GM23338 (cell line): Measurements from ENCODE around the gene AKNA. TPM values are rescaled to one million over a fixed set of nuclear protein-coding genes. Genes with fewer than 3 reads are reported as not detected.

Experiments used
- ATAC-seq: fragments of 200-7000 bp; cut with Tn5 transposase; 3 replicates; pipeline ENCODE4 v1.9.1; 2020
- DNase-seq: peaks from one replicate; pipeline ENCODE4 v3.0.0-alpha.2; 2015; ENCODE audit warnings: low spot score
- H2AFZ ChIP-seq: fragments of 200-600 bp; sonication (generic); 2 replicates; pipeline ENCODE4 v1.8.0; 2016; ENCODE audit warnings: antibody characterized with exemption, mild to moderate bottlenecking, moderate library complexity
- H3F3A ChIP-seq: fragments of 200-600 bp; sonication (generic); replicated peaks from 2 replicates; pipeline ENCODE4 v1.8.0; 2017; ENCODE audit warnings: antibody characterized with exemption, mixed run types, low read depth
- H3K27ac ChIP-seq: fragments of 200-600 bp; sonication (generic); 2 replicates; pipeline ENCODE4 v1.6.1; 2016; ENCODE audit warnings: low read depth
- H3K27me3 ChIP-seq: fragments of 200-600 bp; sonication (generic); 2 replicates; pipeline ENCODE4 v1.8.0; 2016; ENCODE audit warnings: mild to moderate bottlenecking, mixed run types, moderate library complexity; ENCODE audit not compliant: insufficient read depth
- H3K36me3 ChIP-seq: fragments of 200-600 bp; sonication (generic); 2 replicates; pipeline ENCODE4 v1.8.0; 2016; ENCODE audit warnings: mild to moderate bottlenecking; ENCODE audit not compliant: insufficient read depth
- H3K4me1 ChIP-seq: fragments of 200-600 bp; sonication (generic); 2 replicates; pipeline ENCODE4 v1.8.0; 2016; ENCODE audit warnings: mild to moderate bottlenecking, moderate library complexity; ENCODE audit not compliant: insufficient read depth
- H3K4me2 ChIP-seq: fragments of 200-600 bp; sonication (generic); 2 replicates; pipeline ENCODE4 v1.7.1; 2017; ENCODE audit warnings: mixed run types
- H3K4me3 ChIP-seq: fragments of 200-600 bp; sonication (generic); 2 replicates; pipeline ENCODE4 v1.6.1; 2016; ENCODE audit warnings: mixed run types
- H3K79me2 ChIP-seq: fragments of 200-600 bp; sonication (generic); replicated peaks from 2 replicates; pipeline ENCODE4 v1.8.0; 2017; ENCODE audit warnings: mild to moderate bottlenecking; ENCODE audit not compliant: insufficient read depth
- H3K9me2 ChIP-seq: fragments of 200-600 bp; sonication (generic); 2 replicates; pipeline ENCODE4 v1.8.0; 2017; ENCODE audit not compliant: insufficient read depth
- H4K20me1 ChIP-seq: fragments of 200-600 bp; sonication (generic); replicated peaks from 2 replicates; pipeline ENCODE4 v1.8.0; 2017; ENCODE audit warnings: mild to moderate bottlenecking; ENCODE audit not compliant: insufficient read depth
- H3K27ac Mint-ChIP-seq: 2 replicates; pipeline ENCODE4 v1.8.0; 2020; ENCODE audit warnings: inconsistent platforms, mild to moderate bottlenecking, moderate library complexity, mixed read lengths
- H3K27me3 Mint-ChIP-seq: 3 replicates; pipeline ENCODE4 v1.8.0; 2022; ENCODE audit warnings: low read depth, mild to moderate bottlenecking, moderate library complexity, mixed read lengths, inconsistent platforms; ENCODE audit not compliant: insufficient read depth, poor library complexity
- H3K36me3 Mint-ChIP-seq: 3 replicates; pipeline ENCODE4 v1.8.0; 2021; ENCODE audit warnings: low read depth, mild to moderate bottlenecking, inconsistent platforms, moderate library complexity, mixed read lengths
- H3K4me1 Mint-ChIP-seq: 3 replicates; pipeline ENCODE4 v1.8.0; 2020; ENCODE audit warnings: mild to moderate bottlenecking, inconsistent platforms, mixed read lengths
- H3K4me3 Mint-ChIP-seq: 3 replicates; pipeline ENCODE4 v1.8.0; 2021; ENCODE audit warnings: moderate library complexity, mild to moderate bottlenecking, inconsistent platforms, mixed read lengths
- H3K9me3 Mint-ChIP-seq: 3 replicates; pipeline ENCODE4 v1.8.0; 2020; ENCODE audit warnings: moderate library complexity, mild to moderate bottlenecking, inconsistent platforms, mixed read lengths
- EZH2 ChIP-seq: fragments of 200-600 bp; sonication (generic); IDR thresholded peaks from one replicate; pipeline ENCODE4 v1.8.0; 2017; ENCODE audit warnings: antibody characterized with exemption, mild to moderate bottlenecking, low read depth; ENCODE audit not compliant: unreplicated experiment
- EZH2phosphoT487 ChIP-seq: fragments of 200-600 bp; sonication (generic); IDR thresholded peaks from one replicate; pipeline ENCODE4 v1.8.1; 2018; ENCODE audit warnings: antibody characterized with exemption; ENCODE audit not compliant: unreplicated experiment
- NANOG ChIP-seq: IDR thresholded peaks from 2 replicates; pipeline ENCODE4 v1.6.1; 2016; ENCODE audit warnings: antibody characterized with exemption, borderline replicate concordance
- POLR2AphosphoS5 ChIP-seq: IDR thresholded peaks from 2 replicates; pipeline ENCODE4 v1.6.1; 2016; ENCODE audit warnings: antibody characterized with exemption, low read depth
- ZNF114 ChIP-seq: fragments of 250-450 bp; sonication (Bioruptor Pico); IDR thresholded peaks from 2 replicates; pipeline ENCODE4 v1.5.0; 2020; ENCODE audit warnings: mild to moderate bottlenecking, moderate library complexity
- ZNF331 ChIP-seq: fragments of 250-450 bp; sonication (Bioruptor Pico); IDR thresholded peaks from 2 replicates; pipeline ENCODE4 v1.5.0; 2020; ENCODE audit warnings: low read depth, mild to moderate bottlenecking, moderate library complexity
- polyA plus RNA-seq: library from polyadenylated mRNA; unstranded; fragments of >200 nt; fragmentation: Nextera tagmentation; extraction: Ambion mirVana; gene quantifications from 2 replicates; pipeline ENCODE4 v1.2.1, GENCODE V29; 2016
- total RNA-seq: library from RNA; depleted of rRNA; stranded (reverse); fragments of >200 nt; shearing (Covaris generic); gene quantifications from 2 replicates; pipeline ENCODE4 v1.2.3, GENCODE V29; 2014
- TF ChIP-seq, protein P1 (sequence below): fragments of 250-450 bp; sonication (Bioruptor Pico); IDR thresholded peaks from 2 replicates; pipeline ENCODE4 v1.5.0; 2020; ENCODE audit warnings: mild to moderate bottlenecking, moderate library complexity
- TF ChIP-seq, protein P2 (sequence below): IDR thresholded peaks from 2 replicates; pipeline ENCODE4 v1.6.1; 2016; ENCODE audit warnings: antibody characterized with exemption
- TF ChIP-seq, protein P3 (sequence below): IDR thresholded peaks from one replicate; pipeline ENCODE4 v1.6.1; 2018; ENCODE audit warnings: antibody characterized with exemption; ENCODE audit not compliant: unreplicated experiment

AKNA gene
- total and polyA plus RNA-seq, 2 experiments from 2014 or later = 9.0 to 28.1 TPM

DNA sequence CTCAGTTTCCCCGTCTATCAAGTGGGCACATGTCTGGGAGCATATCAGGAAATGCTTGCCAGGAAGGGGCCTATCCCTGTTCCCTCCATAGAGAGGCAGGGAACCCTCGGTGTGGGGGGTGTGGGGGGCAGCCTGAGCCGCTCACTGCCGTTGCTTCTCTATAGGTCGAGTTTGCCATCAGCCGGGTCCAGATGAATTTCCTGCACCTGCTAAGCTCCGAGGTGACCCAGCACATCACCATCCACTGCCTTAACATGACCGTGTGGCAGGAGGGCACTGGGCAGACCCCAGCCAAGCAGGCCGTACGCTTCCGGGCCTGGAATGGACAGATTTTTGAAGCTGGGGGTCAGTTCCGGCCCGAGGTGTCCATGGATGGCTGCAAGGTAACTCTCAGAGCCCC, 78.7 kb downstream of the AKNA start:
- ATAC-seq = no peak
- peaks cover 5% of the 10 kb centered on the region for H3K27me3 Mint-ChIP-seq
- no peaks in the 10 kb centered on the region for H3K4me1 ChIP-seq

DNA sequence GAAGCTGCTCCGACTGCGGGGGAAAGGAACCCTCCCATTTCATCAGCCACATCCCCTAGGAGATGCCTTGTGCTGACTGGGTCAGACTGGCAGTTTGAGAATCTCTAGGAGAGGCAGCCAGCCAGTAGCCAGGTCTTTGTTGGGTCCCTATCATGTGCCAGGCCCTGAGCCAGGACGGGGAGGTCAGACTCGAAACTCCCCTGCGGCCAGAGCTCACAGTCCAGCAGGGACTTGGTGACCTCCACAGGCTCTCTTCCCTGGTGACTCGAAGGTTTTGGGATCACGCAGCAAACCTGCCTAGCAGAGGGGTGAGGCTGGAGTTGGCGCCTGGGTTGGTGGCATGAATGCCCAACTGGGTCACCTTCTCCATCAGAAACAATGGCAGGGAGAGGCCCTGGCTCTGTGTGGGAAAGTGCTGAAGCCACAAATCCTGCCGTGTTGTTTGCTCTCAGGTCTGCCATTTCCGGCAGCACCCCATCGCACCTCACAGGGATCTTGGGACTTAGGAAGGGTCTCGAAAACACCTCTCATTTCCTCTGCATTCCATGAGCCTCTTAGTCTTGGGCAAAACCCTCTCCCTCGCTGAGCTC, 79.3 kb downstream of the AKNA start:
- H3K4me1 Mint-ChIP-seq = peaks cover 7% of the 10 kb centered on the region
- no peak overlapping the region for H2AFZ ChIP-seq
- no peaks in the 10 kb centered on the region for H3K9me3 Mint-ChIP-seq
- H3K36me3 Mint-ChIP-seq = peaks cover 6% of the 10 kb centered on the region; the same call in 1 of the 3 replicates
- H3K27me3 Mint-ChIP-seq = peaks cover 5% of the 10 kb centered on the region
- peaks cover 6% of the 10 kb centered on the region; the same call in 1 of the 2 replicates for H3F3A ChIP-seq
- no peak overlapping the region for H3K27ac ChIP-seq
- H3K79me2 ChIP-seq = no peaks in the 10 kb centered on the region
- H3K4me3 ChIP-seq = no peak overlapping the region
- no peak overlapping the region for H3K4me2 ChIP-seq
- DNase-seq = no peak
- no peak overlapping the region for H3K27ac Mint-ChIP-seq
- no peaks in the 10 kb centered on the region for H3K4me1 ChIP-seq
- no peak for ATAC-seq
- no peaks in the 10 kb centered on the region for H3K36me3 ChIP-seq
- H3K27me3 ChIP-seq = no peaks in the 10 kb centered on the region
- TF ChIP-seq NANOG (no peak), ZNF114 (no peak), ZNF331 (CRISPR knock-in tag) (no peak), EZH2 (no peak), EZH2phosphoT487 (no peak), POLR2AphosphoS5 (no peak)
- TF ChIP-seq, protein P1, sequence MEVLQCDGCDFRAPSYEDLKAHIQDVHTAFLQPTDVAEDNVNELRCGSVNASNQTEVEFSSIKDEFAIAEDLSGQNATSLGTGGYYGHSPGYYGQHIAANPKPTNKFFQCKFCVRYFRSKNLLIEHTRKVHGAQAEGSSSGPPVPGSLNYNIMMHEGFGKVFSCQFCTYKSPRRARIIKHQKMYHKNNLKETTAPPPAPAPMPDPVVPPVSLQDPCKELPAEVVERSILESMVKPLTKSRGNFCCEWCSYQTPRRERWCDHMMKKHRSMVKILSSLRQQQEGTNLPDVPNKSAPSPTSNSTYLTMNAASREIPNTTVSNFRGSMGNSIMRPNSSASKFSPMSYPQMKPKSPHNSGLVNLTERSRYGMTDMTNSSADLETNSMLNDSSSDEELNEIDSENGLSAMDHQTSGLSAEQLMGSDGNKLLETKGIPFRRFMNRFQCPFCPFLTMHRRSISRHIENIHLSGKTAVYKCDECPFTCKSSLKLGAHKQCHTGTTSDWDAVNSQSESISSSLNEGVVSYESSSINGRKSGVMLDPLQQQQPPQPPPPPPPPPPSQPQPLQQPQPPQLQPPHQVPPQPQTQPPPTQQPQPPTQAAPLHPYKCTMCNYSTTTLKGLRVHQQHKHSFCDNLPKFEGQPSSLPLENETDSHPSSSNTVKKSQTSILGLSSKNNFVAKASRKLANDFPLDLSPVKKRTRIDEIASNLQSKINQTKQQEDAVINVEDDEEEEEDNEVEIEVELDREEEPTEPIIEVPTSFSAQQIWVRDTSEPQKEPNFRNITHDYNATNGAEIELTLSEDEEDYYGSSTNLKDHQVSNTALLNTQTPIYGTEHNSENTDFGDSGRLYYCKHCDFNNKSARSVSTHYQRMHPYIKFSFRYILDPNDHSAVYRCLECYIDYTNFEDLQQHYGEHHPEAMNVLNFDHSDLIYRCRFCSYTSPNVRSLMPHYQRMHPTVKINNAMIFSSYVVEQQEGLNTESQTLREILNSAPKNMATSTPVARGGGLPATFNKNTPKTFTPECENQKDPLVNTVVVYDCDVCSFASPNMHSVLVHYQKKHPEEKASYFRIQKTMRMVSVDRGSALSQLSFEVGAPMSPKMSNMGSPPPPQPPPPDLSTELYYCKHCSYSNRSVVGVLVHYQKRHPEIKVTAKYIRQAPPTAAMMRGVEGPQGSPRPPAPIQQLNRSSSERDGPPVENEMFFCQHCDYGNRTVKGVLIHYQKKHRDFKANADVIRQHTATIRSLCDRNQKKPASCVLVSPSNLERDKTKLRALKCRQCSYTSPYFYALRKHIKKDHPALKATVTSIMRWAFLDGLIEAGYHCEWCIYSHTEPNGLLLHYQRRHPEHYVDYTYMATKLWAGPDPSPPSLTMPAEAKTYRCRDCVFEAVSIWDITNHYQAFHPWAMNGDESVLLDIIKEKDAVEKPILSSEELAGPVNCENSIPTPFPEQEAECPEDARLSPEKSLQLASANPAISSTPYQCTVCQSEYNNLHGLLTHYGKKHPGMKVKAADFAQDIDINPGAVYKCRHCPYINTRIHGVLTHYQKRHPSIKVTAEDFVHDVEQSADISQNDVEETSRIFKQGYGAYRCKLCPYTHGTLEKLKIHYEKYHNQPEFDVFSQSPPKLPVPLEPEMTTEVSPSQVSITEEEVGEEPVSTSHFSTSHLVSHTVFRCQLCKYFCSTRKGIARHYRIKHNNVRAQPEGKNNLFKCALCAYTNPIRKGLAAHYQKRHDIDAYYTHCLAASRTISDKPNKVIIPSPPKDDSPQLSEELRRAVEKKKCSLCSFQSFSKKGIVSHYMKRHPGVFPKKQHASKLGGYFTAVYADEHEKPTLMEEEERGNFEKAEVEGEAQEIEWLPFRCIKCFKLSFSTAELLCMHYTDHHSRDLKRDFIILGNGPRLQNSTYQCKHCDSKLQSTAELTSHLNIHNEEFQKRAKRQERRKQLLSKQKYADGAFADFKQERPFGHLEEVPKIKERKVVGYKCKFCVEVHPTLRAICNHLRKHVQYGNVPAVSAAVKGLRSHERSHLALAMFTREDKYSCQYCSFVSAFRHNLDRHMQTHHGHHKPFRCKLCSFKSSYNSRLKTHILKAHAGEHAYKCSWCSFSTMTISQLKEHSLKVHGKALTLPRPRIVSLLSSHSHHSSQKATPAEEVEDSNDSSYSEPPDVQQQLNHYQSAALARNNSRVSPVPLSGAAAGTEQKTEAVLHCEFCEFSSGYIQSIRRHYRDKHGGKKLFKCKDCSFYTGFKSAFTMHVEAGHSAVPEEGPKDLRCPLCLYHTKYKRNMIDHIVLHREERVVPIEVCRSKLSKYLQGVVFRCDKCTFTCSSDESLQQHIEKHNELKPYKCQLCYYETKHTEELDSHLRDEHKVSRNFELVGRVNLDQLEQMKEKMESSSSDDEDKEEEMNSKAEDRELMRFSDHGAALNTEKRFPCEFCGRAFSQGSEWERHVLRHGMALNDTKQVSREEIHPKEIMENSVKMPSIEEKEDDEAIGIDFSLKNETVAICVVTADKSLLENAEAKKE = no peak
- TF ChIP-seq, protein P2, sequence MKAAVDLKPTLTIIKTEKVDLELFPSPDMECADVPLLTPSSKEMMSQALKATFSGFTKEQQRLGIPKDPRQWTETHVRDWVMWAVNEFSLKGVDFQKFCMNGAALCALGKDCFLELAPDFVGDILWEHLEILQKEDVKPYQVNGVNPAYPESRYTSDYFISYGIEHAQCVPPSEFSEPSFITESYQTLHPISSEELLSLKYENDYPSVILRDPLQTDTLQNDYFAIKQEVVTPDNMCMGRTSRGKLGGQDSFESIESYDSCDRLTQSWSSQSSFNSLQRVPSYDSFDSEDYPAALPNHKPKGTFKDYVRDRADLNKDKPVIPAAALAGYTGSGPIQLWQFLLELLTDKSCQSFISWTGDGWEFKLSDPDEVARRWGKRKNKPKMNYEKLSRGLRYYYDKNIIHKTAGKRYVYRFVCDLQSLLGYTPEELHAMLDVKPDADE = no peak
- no peaks in the 10 kb centered on the region for H4K20me1 ChIP-seq
- no peaks in the 10 kb centered on the region for H3K9me2 ChIP-seq
- no peak overlapping the region for H3K4me3 Mint-ChIP-seq

More for the DNA sequence above, 78.7 kb downstream of the AKNA start:
- Mint-ChIP-seq H3K27ac (no peak overlapping the region), H3K9me3 (no peaks in the 10 kb centered on the region), H3K36me3 (peaks cover 5% of the 10 kb centered on the region; the same call in 1 of the 3 replicates), H3K4me3 (no peak overlapping the region), H3K4me1 (peaks cover 7% of the 10 kb centered on the region)
- H3K4me2 ChIP-seq = no peak overlapping the region
- no peak overlapping the region for H3K4me3 ChIP-seq
- peaks cover 6% of the 10 kb centered on the region; the same call in 1 of the 2 replicates for H3F3A ChIP-seq
- TF ChIP-seq, protein P3, sequence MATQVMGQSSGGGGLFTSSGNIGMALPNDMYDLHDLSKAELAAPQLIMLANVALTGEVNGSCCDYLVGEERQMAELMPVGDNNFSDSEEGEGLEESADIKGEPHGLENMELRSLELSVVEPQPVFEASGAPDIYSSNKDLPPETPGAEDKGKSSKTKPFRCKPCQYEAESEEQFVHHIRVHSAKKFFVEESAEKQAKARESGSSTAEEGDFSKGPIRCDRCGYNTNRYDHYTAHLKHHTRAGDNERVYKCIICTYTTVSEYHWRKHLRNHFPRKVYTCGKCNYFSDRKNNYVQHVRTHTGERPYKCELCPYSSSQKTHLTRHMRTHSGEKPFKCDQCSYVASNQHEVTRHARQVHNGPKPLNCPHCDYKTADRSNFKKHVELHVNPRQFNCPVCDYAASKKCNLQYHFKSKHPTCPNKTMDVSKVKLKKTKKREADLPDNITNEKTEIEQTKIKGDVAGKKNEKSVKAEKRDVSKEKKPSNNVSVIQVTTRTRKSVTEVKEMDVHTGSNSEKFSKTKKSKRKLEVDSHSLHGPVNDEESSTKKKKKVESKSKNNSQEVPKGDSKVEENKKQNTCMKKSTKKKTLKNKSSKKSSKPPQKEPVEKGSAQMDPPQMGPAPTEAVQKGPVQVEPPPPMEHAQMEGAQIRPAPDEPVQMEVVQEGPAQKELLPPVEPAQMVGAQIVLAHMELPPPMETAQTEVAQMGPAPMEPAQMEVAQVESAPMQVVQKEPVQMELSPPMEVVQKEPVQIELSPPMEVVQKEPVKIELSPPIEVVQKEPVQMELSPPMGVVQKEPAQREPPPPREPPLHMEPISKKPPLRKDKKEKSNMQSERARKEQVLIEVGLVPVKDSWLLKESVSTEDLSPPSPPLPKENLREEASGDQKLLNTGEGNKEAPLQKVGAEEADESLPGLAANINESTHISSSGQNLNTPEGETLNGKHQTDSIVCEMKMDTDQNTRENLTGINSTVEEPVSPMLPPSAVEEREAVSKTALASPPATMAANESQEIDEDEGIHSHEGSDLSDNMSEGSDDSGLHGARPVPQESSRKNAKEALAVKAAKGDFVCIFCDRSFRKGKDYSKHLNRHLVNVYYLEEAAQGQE = no peak
- no peaks in the 10 kb centered on the region for H3K79me2 ChIP-seq
- no peaks in the 10 kb centered on the region for H3K27me3 ChIP-seq
- no peak overlapping the region for H2AFZ ChIP-seq
- H3K9me2 ChIP-seq = no peaks in the 10 kb centered on the region
- DNase-seq = no peak
- H4K20me1 ChIP-seq = no peaks in the 10 kb centered on the region
- H3K27ac ChIP-seq = no peak overlapping the region
- no peaks in the 10 kb centered on the region for H3K36me3 ChIP-seq
